HEK293 (cell line): ENCODE measurements around the gene CYRIA.

Experiments
- HOXC10 ChIP-seq: sonication (generic); formaldehyde crosslinking; IDR thresholded peaks from 2 replicates; pipeline ENCODE4 v1.8.1; 2023; ENCODE audit warnings: mild to moderate bottlenecking, missing genetic modification reagents
- REPIN1 ChIP-seq: fragments of 450-650 bp; formaldehyde crosslinking; IDR thresholded peaks from 2 replicates; pipeline ENCODE4 v1.5.1; 2017; ENCODE audit warnings: missing biosample characterization, missing genetic modification characterization, low read depth
- ZFP41 ChIP-seq: fragments of 450-650 bp; formaldehyde crosslinking; IDR thresholded peaks from 2 replicates; pipeline ENCODE4 v1.5.1; 2016; ENCODE audit warnings: missing biosample characterization, missing genetic modification characterization, borderline replicate concordance
- ZNF19 ChIP-seq: fragments of 450-650 bp; formaldehyde crosslinking; IDR thresholded peaks from 2 replicates; pipeline ENCODE4; 2016; ENCODE audit warnings: missing biosample characterization, missing genetic modification characterization, low read depth
- ZNF416 ChIP-seq: fragments of 450-650 bp; formaldehyde crosslinking; IDR thresholded peaks from 2 replicates; pipeline ENCODE4 v1.5.1; 2016; ENCODE audit warnings: missing biosample characterization, missing genetic modification characterization
- ZNF660 ChIP-seq: fragments of 450-650 bp; IDR thresholded peaks from 2 replicates; pipeline ENCODE4 v1.5.1; 2018; ENCODE audit warnings: missing biosample characterization, mild to moderate bottlenecking, missing genetic modification characterization
- TF ChIP-seq, protein P1 (sequence below): fragments of 450-650 bp; formaldehyde crosslinking; IDR thresholded peaks from 2 replicates; pipeline ENCODE4 v1.5.1; 2016; ENCODE audit warnings: missing biosample characterization, missing genetic modification characterization
- TF ChIP-seq, protein P2 (sequence below): fragments of 450-650 bp; formaldehyde crosslinking; IDR thresholded peaks from 2 replicates; pipeline ENCODE4 v1.5.1; 2017; ENCODE audit warnings: missing biosample characterization, missing genetic modification characterization
- TF ChIP-seq, protein P3 (sequence below): fragments of 450-650 bp; formaldehyde crosslinking; IDR thresholded peaks from 2 replicates; pipeline ENCODE4 v1.5.1; 2016; ENCODE audit warnings: missing biosample characterization, missing genetic modification characterization
- TF ChIP-seq, protein P4 (sequence below): sonication (generic); formaldehyde crosslinking; IDR thresholded peaks from 2 replicates; pipeline ENCODE4 v1.8.1; 2022; ENCODE audit warnings: mild to moderate bottlenecking, moderate library complexity, missing genetic modification reagents
- TF ChIP-seq, protein P5 (sequence below): fragments of 450-650 bp; formaldehyde crosslinking; IDR thresholded peaks from 2 replicates; pipeline ENCODE4 v1.5.1; 2017; ENCODE audit warnings: missing biosample characterization, missing genetic modification characterization
- TF ChIP-seq, protein P6 (sequence below): fragments of 450-650 bp; formaldehyde crosslinking; IDR thresholded peaks from 2 replicates; pipeline ENCODE4 v1.5.1; 2016; ENCODE audit warnings: missing biosample characterization, missing genetic modification characterization

DNA sequence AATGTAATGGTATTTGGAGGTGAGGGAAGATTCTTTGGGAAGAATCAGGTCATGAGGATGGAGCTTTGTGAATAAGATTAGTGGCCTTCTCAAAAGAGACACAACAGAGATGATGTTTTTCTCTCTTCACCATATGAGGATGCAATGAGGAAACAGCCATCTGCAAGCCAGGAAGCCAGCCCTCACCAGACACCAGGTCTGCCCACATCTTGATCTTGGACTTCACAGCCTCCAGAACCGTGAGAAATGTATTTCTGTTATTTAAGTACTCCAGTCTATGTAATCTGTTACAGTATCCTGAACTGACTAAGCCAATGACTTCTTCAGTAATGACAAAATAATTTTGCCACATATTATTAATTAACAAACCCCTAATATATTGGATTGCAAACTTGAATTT lies 28.3 kb downstream of the CYRIA start:
- TF ChIP-seq REPIN1 (tag by site-specific recombination) (no peak), HOXC10 (CRISPR knock-in tag) (no peak), ZFP41 (tag by site-specific recombination) (no peak), ZNF416 (tag by site-specific recombination) (no peak), ZNF660 (tag by site-specific recombination) (no peak), ZNF19 (tag by site-specific recombination) (no peak)
- TF ChIP-seq, protein P1, sequence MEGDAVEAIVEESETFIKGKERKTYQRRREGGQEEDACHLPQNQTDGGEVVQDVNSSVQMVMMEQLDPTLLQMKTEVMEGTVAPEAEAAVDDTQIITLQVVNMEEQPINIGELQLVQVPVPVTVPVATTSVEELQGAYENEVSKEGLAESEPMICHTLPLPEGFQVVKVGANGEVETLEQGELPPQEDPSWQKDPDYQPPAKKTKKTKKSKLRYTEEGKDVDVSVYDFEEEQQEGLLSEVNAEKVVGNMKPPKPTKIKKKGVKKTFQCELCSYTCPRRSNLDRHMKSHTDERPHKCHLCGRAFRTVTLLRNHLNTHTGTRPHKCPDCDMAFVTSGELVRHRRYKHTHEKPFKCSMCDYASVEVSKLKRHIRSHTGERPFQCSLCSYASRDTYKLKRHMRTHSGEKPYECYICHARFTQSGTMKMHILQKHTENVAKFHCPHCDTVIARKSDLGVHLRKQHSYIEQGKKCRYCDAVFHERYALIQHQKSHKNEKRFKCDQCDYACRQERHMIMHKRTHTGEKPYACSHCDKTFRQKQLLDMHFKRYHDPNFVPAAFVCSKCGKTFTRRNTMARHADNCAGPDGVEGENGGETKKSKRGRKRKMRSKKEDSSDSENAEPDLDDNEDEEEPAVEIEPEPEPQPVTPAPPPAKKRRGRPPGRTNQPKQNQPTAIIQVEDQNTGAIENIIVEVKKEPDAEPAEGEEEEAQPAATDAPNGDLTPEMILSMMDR (tag by site-specific recombination), result no peak
- TF ChIP-seq, protein P2, sequence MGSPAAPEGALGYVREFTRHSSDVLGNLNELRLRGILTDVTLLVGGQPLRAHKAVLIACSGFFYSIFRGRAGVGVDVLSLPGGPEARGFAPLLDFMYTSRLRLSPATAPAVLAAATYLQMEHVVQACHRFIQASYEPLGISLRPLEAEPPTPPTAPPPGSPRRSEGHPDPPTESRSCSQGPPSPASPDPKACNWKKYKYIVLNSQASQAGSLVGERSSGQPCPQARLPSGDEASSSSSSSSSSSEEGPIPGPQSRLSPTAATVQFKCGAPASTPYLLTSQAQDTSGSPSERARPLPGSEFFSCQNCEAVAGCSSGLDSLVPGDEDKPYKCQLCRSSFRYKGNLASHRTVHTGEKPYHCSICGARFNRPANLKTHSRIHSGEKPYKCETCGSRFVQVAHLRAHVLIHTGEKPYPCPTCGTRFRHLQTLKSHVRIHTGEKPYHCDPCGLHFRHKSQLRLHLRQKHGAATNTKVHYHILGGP, result no peak
- TF ChIP-seq, protein P3, sequence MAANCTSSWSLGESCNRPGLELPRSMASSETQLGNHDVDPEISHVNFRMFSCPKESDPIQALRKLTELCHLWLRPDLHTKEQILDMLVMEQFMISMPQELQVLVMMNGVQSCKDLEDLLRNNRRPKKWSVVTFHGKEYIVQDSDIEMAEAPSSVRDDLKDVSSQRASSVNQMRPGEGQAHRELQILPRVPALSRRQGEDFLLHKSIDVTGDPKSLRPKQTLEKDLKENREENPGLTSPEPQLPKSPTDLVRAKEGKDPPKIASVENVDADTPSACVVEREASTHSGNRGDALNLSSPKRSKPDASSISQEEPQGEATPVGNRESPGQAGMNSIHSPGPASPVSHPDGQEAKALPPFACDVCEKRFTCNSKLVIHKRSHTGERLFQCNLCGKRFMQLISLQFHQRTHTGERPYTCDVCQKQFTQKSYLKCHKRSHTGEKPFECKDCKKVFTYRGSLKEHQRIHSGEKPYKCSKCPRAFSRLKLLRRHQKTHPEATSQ (tag by site-specific recombination), result no peak
- TF ChIP-seq, protein P4, sequence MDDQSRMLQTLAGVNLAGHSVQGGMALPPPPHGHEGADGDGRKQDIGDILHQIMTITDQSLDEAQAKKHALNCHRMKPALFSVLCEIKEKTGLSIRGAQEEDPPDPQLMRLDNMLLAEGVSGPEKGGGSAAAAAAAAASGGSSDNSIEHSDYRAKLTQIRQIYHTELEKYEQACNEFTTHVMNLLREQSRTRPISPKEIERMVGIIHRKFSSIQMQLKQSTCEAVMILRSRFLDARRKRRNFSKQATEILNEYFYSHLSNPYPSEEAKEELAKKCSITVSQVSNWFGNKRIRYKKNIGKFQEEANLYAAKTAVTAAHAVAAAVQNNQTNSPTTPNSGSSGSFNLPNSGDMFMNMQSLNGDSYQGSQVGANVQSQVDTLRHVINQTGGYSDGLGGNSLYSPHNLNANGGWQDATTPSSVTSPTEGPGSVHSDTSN (CRISPR knock-in tag), result no peak
- TF ChIP-seq, protein P5, sequence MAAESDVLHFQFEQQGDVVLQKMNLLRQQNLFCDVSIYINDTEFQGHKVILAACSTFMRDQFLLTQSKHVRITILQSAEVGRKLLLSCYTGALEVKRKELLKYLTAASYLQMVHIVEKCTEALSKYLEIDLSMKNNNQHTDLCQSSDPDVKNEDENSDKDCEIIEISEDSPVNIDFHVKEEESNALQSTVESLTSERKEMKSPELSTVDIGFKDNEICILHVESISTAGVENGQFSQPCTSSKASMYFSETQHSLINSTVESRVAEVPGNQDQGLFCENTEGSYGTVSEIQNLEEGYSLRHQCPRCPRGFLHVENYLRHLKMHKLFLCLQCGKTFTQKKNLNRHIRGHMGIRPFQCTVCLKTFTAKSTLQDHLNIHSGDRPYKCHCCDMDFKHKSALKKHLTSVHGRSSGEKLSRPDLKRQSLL (tag by site-specific recombination), result no peak
- TF ChIP-seq, protein P6, sequence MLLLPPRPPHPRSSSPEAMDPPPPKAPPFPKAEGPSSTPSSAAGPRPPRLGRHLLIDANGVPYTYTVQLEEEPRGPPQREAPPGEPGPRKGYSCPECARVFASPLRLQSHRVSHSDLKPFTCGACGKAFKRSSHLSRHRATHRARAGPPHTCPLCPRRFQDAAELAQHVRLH (tag by site-specific recombination), result no peak
